Measurements from ENCODE around the gene ZNF185. TPM values are rescaled to one million over a fixed set of nuclear protein-coding genes. Genes with fewer than 3 reads are reported as not detected.
"Not testable (repeated sequence)": the region's sequence is repeated elsewhere in the genome, so short reads cannot be mapped to it uniquely, and the experiment has no call there.

Gene ZNF185
- total RNA-seq, 3 donors from 2014 or later: 5.9 to 19.5 (median 7.5) TPM

DNA sequence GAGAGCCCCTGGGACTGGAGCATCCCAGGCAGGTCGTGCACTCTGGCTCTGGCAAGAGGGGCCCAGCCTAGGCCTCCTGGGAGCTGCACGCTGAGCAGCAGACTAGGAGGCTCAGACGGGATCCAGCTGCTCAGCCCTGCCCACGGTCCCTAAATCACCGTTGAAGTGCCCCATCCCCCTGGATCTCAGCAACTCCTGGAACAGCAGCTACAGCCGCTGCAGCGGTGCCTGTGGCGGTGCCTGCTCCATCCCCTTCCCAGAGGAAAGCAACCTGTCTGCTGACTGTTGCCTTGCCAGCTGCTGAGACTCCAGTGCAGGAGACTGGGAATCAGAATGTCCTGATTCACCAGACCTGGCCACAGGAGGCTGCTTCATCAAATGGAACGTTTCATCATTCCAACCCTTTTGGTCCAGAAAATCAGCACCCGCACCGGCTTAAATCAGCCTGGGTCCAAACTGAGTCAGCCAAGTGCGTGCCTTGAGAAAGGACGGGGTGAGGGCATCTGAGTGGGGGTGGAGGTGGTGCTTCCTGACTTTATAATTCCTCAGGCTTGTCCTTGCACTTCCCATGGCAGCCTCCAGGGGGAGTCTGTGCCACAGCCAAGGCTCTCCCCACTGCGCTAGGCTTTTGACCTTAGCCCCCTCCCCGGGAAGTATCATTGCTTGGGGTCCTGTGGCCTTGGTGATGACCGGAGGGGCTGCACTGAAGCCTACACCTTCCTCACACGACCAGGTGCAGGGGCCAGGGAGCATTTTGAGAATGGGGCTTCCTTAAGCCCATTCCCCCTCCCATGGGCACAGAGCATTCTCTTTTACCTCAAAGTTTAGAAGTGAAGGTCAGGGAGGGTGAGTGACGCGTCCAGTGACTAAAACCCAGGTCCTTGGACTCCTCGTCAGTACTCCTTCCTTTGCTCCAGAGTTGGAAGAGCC, 6.5 kb downstream of the ZNF185 start:
- DNase-seq (ENCODE audit: low spot score in 2 of 2): no peak
- TF ChIP-seq POLR2AphosphoS5 (IDR thresholded peaks at IDR 0.05) (no peak), POLR2A (IDR thresholded peaks at IDR 0.05) (no peak)
- TF ChIP-seq, protein P1, sequence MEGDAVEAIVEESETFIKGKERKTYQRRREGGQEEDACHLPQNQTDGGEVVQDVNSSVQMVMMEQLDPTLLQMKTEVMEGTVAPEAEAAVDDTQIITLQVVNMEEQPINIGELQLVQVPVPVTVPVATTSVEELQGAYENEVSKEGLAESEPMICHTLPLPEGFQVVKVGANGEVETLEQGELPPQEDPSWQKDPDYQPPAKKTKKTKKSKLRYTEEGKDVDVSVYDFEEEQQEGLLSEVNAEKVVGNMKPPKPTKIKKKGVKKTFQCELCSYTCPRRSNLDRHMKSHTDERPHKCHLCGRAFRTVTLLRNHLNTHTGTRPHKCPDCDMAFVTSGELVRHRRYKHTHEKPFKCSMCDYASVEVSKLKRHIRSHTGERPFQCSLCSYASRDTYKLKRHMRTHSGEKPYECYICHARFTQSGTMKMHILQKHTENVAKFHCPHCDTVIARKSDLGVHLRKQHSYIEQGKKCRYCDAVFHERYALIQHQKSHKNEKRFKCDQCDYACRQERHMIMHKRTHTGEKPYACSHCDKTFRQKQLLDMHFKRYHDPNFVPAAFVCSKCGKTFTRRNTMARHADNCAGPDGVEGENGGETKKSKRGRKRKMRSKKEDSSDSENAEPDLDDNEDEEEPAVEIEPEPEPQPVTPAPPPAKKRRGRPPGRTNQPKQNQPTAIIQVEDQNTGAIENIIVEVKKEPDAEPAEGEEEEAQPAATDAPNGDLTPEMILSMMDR (IDR thresholded peaks at IDR 0.05): peak; percentile 24 to 41 (median 38)
- peaks cover 0 to 59% of the 10 kb centered on the region in 2 donors for H3K27me3 ChIP-seq

DNA sequence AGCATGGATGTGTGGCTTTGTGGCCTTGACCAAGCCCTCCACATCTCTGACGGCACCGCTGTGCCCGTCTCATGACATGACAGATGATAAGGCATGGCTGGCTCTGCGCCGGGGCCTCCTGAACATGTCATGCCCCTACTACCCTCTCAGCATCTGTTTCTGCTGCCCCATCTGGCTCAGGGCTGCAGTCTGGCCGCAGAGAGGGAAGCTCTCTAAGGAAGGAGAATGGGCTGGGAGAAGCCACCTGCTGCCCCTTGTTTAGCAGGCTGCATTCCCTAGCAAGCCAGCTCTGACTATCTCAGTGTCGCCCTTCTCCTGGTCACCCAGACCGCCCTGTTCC, 7.2 kb downstream of the ZNF185 start:
- no peak for DNase-seq (ENCODE audit: low spot score in 2 of 2)
- Histone ChIP-seq H3K4me3 (no peak overlapping the region), H3K27me3 (peaks cover 0 to 55% of the 10 kb centered on the region in 2 donors), H3K4me1 (no peaks in the 10 kb centered on the region), H3K36me3 (no peaks in the 10 kb centered on the region), H3K9me3 (no peaks in the 10 kb centered on the region), H3K27ac (no peak overlapping the region)
- TF ChIP-seq POLR2AphosphoS5 (IDR thresholded peaks at IDR 0.05): no peak
- no peak for TF ChIP-seq POLR2A (IDR thresholded peaks at IDR 0.05)
- TF ChIP-seq, protein P1 (IDR thresholded peaks at IDR 0.05): no peak
- intact Hi-C loops (cut with DNase I; ENCODE audit: low total_unique reads): no loop called here

More for the DNA sequence above, 6.5 kb downstream of the ZNF185 start:
- no peaks in the 10 kb centered on the region for H3K9me3 ChIP-seq
- no peak overlapping the region for H3K4me3 ChIP-seq
- no peak overlapping the region for H3K27ac ChIP-seq
- intact Hi-C loops (cut with DNase I; ENCODE audit: low total_unique reads): no loop called here
- H3K4me1 ChIP-seq: no peaks in the 10 kb centered on the region
- no peaks in the 10 kb centered on the region for H3K36me3 ChIP-seq

DNA sequence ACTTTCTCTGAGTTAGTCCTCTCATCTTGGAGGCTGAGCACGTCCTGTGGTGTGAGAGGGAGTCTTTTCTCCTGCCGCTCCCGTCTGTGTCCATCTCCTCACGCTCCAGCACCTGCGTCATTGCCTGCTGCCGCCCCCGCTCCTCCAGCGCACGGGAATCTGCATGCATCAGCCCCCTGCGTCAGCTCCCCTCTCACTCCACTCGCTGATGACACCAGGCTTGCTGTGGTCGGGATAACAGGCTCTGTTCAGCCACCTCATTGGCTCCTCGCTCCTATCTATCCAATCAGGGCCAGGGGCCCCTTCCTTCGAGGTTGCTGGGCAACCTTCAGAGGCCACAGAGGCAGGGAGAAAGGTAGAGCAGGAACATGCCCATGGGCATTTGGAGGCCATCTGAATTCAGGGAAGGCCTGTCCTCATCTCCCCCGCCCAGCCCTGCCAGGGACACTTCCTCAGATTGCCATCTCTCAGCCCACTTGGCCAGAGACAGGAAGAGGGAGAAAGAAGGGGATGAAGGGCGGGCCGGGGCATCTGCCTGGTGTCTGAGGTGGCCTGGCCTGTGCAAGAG, 9.3 kb downstream of the ZNF185 start:
- Histone ChIP-seq H3K27ac (no peak overlapping the region), H3K36me3 (no peaks in the 10 kb centered on the region), H3K4me1 (no peaks in the 10 kb centered on the region), H3K4me3 (peak overlapping the region in 1 of 3 donors; percentile 8), H3K9me3 (no peaks in the 10 kb centered on the region), H3K27me3 (peaks cover 0 to 40% of the 10 kb centered on the region in 2 donors)
- intact Hi-C loops (cut with DNase I; ENCODE audit: low total_unique reads): no loop called here
- no peak for TF ChIP-seq POLR2AphosphoS5 (IDR thresholded peaks at IDR 0.05)
- TF ChIP-seq, protein P1 (IDR thresholded peaks at IDR 0.05): no peak
- no peak for TF ChIP-seq POLR2A (IDR thresholded peaks at IDR 0.05)
- peak in 1 of 2 donors; percentile 46 for DNase-seq (ENCODE audit: low spot score in 2 of 2)

DNA sequence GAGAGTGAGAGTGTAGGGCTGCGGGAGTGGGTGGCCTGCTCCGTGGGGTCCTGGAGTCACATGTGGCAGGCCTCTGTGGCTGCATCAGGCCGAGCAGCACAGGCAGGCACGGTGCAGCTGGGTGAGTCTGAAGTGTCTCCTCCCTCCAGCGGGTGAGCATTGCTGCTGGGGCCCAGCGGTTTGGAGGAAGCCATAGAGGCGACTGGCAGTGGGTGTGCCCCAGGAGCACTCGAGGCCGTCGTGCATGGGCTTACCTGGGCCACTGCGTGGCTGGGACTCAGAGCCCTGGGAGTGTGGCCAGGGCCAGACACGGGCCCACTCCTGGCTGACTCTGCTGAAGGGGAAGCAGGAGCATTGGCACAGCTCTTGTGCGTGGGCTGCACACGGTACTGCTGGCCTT, 10.6 kb downstream of the ZNF185 start:
- Histone ChIP-seq H3K27me3 (peaks cover 0 to 37% of the 10 kb centered on the region in 2 donors), H3K9me3 (no peaks in the 10 kb centered on the region), H3K4me1 (no peaks in the 10 kb centered on the region), H3K36me3 (no peaks in the 10 kb centered on the region), H3K4me3 (no peak overlapping the region), H3K27ac (no peak overlapping the region)
- intact Hi-C loops (cut with DNase I; ENCODE audit: low total_unique reads): no loop called here
- TF ChIP-seq POLR2AphosphoS5 (IDR thresholded peaks at IDR 0.05) (no peak), POLR2A (IDR thresholded peaks at IDR 0.05) (no peak)
- TF ChIP-seq, protein P1 (IDR thresholded peaks at IDR 0.05): no peak
- DNase-seq (ENCODE audit: low spot score in 2 of 2): no peak

DNA sequence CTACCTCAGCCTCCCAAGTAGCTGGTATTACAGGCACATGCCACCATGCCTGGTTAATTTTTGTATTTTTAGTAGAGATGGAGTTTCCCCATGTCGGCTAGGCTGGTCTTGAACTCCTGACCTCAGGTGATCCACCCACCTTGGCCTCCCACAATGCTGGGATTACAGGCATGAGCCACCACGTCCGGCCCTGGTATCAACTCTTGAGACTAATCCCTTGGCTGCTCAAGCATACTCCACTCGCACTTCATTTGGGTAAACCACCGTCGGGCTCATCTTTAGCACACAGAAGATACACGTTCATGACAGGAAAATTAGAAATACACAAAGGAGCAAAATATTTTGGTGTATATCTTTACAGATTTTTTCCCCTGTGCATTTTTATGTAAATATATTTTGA, 12.2 kb downstream of the ZNF185 start:
- H3K4me3 ChIP-seq; DNase-seq (ENCODE audit: low spot score in 2 of 2); H3K27ac ChIP-seq; H3K36me3 ChIP-seq; H3K4me1 ChIP-seq; intact Hi-C loops (cut with DNase I; ENCODE audit: low total_unique reads); H3K9me3 ChIP-seq: not testable (repeated sequence)
- peaks cover 0 to 25% of the 10 kb centered on the region in 2 donors for H3K27me3 ChIP-seq
